Trophoblast cell (in vitro differentiated cells and primary cell): ENCODE results near the gene GFM2.
A peak's percentile ranks its signal among the peaks of the same experiment; 100 is the strongest.

ENCODE experiments used
- DNase-seq, 2 donors: peaks; one replicate each; pipeline ENCODE4 v3.0.0-alpha.2; 2016
- H2AFZ ChIP-seq: 2 replicates; pipeline ENCODE4 v1.6.1; 2013; ENCODE audit warnings: low read length, moderate library complexity, mild to moderate bottlenecking; ENCODE audit not compliant: insufficient read depth, poor library complexity
- H2AK5ac ChIP-seq: 2 replicates; pipeline ENCODE4 v1.6.1; 2013; ENCODE audit warnings: mild to moderate bottlenecking, low read length
- H2BK120ac ChIP-seq: 2 replicates; pipeline ENCODE4 v1.6.1; 2013; ENCODE audit warnings: low read length, mild to moderate bottlenecking, moderate library complexity; ENCODE audit not compliant: insufficient read depth, poor library complexity
- H2BK12ac ChIP-seq: 2 replicates; pipeline ENCODE4 v1.6.1; 2013; ENCODE audit warnings: mild to moderate bottlenecking, low read length, moderate library complexity
- H2BK5ac ChIP-seq: 2 replicates; pipeline ENCODE4 v1.6.1; 2013; ENCODE audit warnings: low read length, low read depth, moderate library complexity, mild to moderate bottlenecking; ENCODE audit not compliant: poor library complexity
- H3K14ac ChIP-seq: 2 replicates; pipeline ENCODE4 v1.6.1; 2013; ENCODE audit warnings: mild to moderate bottlenecking, low read length
- H3K18ac ChIP-seq: 2 replicates; pipeline ENCODE4 v1.6.1; 2013; ENCODE audit warnings: mild to moderate bottlenecking, low read length
- H3K23ac ChIP-seq: 2 replicates; pipeline ENCODE4 v1.6.1; 2013; ENCODE audit warnings: low read length
- H3K27ac ChIP-seq: 2 replicates; pipeline ENCODE4 v1.5.1; 2013; ENCODE audit warnings: low read depth, mild to moderate bottlenecking, inconsistent platforms, low read length, moderate library complexity
- H3K27me3 ChIP-seq: 2 replicates; pipeline ENCODE4 v1.6.1; 2013; ENCODE audit warnings: inconsistent platforms, mild to moderate bottlenecking, low read length, moderate library complexity; ENCODE audit not compliant: insufficient read depth
- H3K36me3 ChIP-seq, 2 experiments: 1 replicate in 1 of 2; 2 replicates in 1 of 2; pipeline ENCODE4 v1.6.1; 2013; ENCODE audit warnings: low read length in 2 of 2, mild to moderate bottlenecking in 2 of 2, moderate library complexity in 1 of 2; ENCODE audit not compliant: insufficient read depth in 2 of 2, control insufficient read depth in 1 of 2
- H3K4ac ChIP-seq: 2 replicates; pipeline ENCODE4 v1.6.1; 2013; ENCODE audit warnings: low read depth, mild to moderate bottlenecking, low read length, moderate library complexity
- H3K4me1 ChIP-seq, 2 experiments: 1 replicate in 1 of 2; 2 replicates in 1 of 2; pipeline ENCODE4 v1.6.1; 2013; ENCODE audit warnings: low read length in 2 of 2, mild to moderate bottlenecking in 2 of 2, moderate library complexity in 1 of 2; ENCODE audit not compliant: insufficient read depth in 2 of 2, control insufficient read depth in 1 of 2
- H3K4me2 ChIP-seq: 2 replicates; pipeline ENCODE4 v1.6.1; 2013; ENCODE audit warnings: inconsistent platforms, mild to moderate bottlenecking, low read length, moderate library complexity
- H3K4me3 ChIP-seq: 2 replicates; pipeline ENCODE4 v1.5.1; 2013; ENCODE audit warnings: mild to moderate bottlenecking, low read depth, low read length, inconsistent platforms
- H3K79me1 ChIP-seq: one replicate; pipeline ENCODE4 v1.6.1; 2013; ENCODE audit warnings: low read length
- H3K79me2 ChIP-seq: 2 replicates; pipeline ENCODE4 v1.6.1; 2013; ENCODE audit warnings: low read length, mild to moderate bottlenecking; ENCODE audit not compliant: control insufficient read depth, insufficient read depth, poor library complexity
- H3K9ac ChIP-seq: 2 replicates; pipeline ENCODE4 v1.6.1; 2013; ENCODE audit warnings: mild to moderate bottlenecking, low read length
- H3K9me3 ChIP-seq: 2 replicates; pipeline ENCODE4 v1.6.1; 2013; ENCODE audit warnings: low read depth, mild to moderate bottlenecking, control low read depth, inconsistent platforms, low read length; ENCODE audit not compliant: insufficient read depth
- H4K12ac ChIP-seq: 2 replicates; pipeline ENCODE4 v1.6.1; 2013; ENCODE audit warnings: low read depth, mild to moderate bottlenecking, low read length, moderate library complexity
- H4K8ac ChIP-seq: 2 replicates; pipeline ENCODE4 v1.6.1; 2013; ENCODE audit warnings: low read depth, mild to moderate bottlenecking, low read length, moderate library complexity
- H4K91ac ChIP-seq: one replicate; pipeline ENCODE4 v1.6.1; 2013; ENCODE audit warnings: low read depth, mild to moderate bottlenecking, low read length, moderate library complexity
- WGBS: extraction: QIAGEN DNeasy Blood & Tissue Kit; methylation state at CpG from one replicate; pipeline ENCODE4 v1.1.7; 2013; ENCODE audit warnings: missing lambda C conversion rate; ENCODE audit not compliant: insufficient read length, insufficient coverage; ENCODE audit errors: extremely low coverage; 5-methylcytosine and 5-hydroxymethylcytosine counted together

Gene GFM2

DNA sequence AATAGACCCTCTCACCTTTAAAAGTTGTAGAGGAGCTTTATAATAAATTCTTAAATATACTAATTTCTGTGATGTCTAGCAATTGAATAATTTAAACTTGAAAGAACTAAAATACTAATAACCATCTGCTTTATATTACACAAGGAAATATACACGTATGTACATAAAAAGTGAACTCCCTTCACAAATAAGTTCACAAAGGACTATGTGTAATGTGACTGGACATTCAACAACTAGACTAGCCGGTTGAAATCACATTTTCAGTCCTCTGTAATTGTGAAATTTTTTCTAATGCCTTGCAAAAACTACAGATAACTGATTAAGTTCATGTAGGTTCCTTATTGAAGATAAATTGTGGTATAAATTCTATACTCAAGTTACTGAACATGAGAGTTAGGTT is 11.7 kb upstream of the GFM2 start:
- Histone ChIP-seq H2BK5ac (no peak overlapping the region), H4K12ac (no peak overlapping the region), H3K9ac (no peak overlapping the region), H3K23ac (no peak overlapping the region), H4K91ac (no peak overlapping the region), H2BK120ac (no peak overlapping the region), H3K36me3 (peaks cover 13 to 27% of the 10 kb centered on the region in 2 experiments), H3K9me3 (no peaks in the 10 kb centered on the region), H3K4ac (no peak overlapping the region), H3K79me1 (no peaks in the 10 kb centered on the region), H2BK12ac (no peak overlapping the region), H3K18ac (no peak overlapping the region), H3K79me2 (no peaks in the 10 kb centered on the region), H3K4me2 (no peak overlapping the region), H4K8ac (no peak overlapping the region), H3K4me3 (no peak overlapping the region), H2AK5ac (no peak overlapping the region), H3K4me1 (no peaks in the 10 kb centered on the region), H2AFZ (no peak overlapping the region), H3K14ac (no peak overlapping the region), H3K27me3 (no peaks in the 10 kb centered on the region), H3K27ac (no peak overlapping the region)
- DNase-seq: no peak
- WGBS: no CpG with 5 or more reads among the region's 2 CpGs

DNA sequence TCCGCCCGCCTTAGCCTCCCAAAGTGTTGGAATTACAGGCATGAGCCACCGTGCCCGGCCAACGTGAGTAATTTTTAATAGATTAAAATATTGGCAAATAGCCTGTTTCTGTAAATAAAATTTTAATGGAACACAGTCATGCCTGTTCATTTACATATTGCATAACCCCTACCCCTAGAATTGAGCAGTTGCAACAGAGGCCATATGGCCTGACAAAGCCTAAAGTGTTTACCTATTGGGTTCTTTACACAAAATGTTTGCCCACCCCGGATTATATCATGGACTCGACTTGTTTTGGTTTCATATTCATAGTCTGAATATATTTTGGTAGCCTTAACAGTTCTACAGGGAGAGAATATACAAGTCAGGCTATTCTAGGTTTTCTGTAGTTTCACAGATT is 5.4 kb upstream of the GFM2 start:
- no peak overlapping the region for H3K9ac ChIP-seq
- H3K9me3 ChIP-seq: no peaks in the 10 kb centered on the region
- no peak overlapping the region for H2BK5ac ChIP-seq
- peaks cover 3% of the 10 kb centered on the region for H3K79me2 ChIP-seq
- no CpG with 5 or more reads among the region's 7 CpGs for WGBS
- no peak overlapping the region for H2BK12ac ChIP-seq
- H3K27me3 ChIP-seq: no peaks in the 10 kb centered on the region
- H2AFZ ChIP-seq: no peak overlapping the region
- peaks cover 0 to 3% of the 10 kb centered on the region in 2 experiments for H3K4me1 ChIP-seq
- H4K8ac ChIP-seq: no peak overlapping the region
- H4K91ac ChIP-seq: no peak overlapping the region
- no peaks in the 10 kb centered on the region for H3K79me1 ChIP-seq
- no peak overlapping the region for H2AK5ac ChIP-seq
- no peak overlapping the region for H3K4ac ChIP-seq
- no peak overlapping the region for H3K4me2 ChIP-seq
- no peak overlapping the region for H2BK120ac ChIP-seq
- H3K27ac ChIP-seq: no peak overlapping the region
- H3K4me3 ChIP-seq: no peak overlapping the region
- no peak for DNase-seq
- no peak overlapping the region for H4K12ac ChIP-seq
- peaks cover 24 to 27% of the 10 kb centered on the region in 2 experiments for H3K36me3 ChIP-seq
- H3K14ac ChIP-seq: no peak overlapping the region
- H3K23ac ChIP-seq: no peak overlapping the region
- H3K18ac ChIP-seq: no peak overlapping the region

DNA sequence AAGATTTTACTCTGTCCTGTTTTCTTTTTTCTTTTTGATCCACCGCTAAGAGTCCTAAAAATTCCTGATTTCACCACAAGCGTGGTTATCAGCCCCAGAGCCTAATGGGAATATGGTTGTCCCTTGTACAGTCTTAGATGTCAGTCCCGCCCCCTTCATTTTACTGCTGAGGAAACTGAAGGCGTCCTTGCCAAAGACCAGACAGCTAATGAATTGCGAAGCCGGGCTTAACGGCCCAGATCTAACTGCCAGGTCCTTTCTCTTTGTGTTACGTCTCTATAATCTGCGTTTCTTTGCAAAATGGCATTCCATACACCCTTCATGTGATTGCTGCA is 629 bp upstream of the GFM2 start:
- H3K18ac ChIP-seq: no peak overlapping the region
- peak overlapping the region; percentile 98 for H3K4me3 ChIP-seq
- H3K9me3 ChIP-seq: no peaks in the 10 kb centered on the region
- H3K9ac ChIP-seq: peak overlapping the region; percentile 85
- H4K8ac ChIP-seq: peak overlapping the region; percentile 97
- H3K4me1 ChIP-seq: peaks cover 5 to 8% of the 10 kb centered on the region in 2 experiments
- H2BK5ac ChIP-seq: no peak overlapping the region
- peak in 1 of 2 donors; percentile 32 for DNase-seq
- peak overlapping the region; percentile 89 for H3K4me2 ChIP-seq
- H2BK120ac ChIP-seq: no peak overlapping the region
- H3K23ac ChIP-seq: no peak overlapping the region
- WGBS: no CpG with 5 or more reads among the region's 9 CpGs
- peak overlapping the region; percentile 84 for H4K12ac ChIP-seq
- peaks cover 12% of the 10 kb centered on the region for H3K79me2 ChIP-seq
- peak overlapping the region; percentile 50 for H3K4ac ChIP-seq
- H2BK12ac ChIP-seq: no peak overlapping the region
- H3K27ac ChIP-seq: no peak overlapping the region
- no peak overlapping the region for H3K14ac ChIP-seq
- no peaks in the 10 kb centered on the region for H3K27me3 ChIP-seq
- peak overlapping the region; percentile 98 for H2AFZ ChIP-seq
- peaks cover 6% of the 10 kb centered on the region for H3K79me1 ChIP-seq
- no peak overlapping the region for H4K91ac ChIP-seq
- no peak overlapping the region for H2AK5ac ChIP-seq
- H3K36me3 ChIP-seq: peaks cover 4 to 14% of the 10 kb centered on the region in 2 experiments

DNA sequence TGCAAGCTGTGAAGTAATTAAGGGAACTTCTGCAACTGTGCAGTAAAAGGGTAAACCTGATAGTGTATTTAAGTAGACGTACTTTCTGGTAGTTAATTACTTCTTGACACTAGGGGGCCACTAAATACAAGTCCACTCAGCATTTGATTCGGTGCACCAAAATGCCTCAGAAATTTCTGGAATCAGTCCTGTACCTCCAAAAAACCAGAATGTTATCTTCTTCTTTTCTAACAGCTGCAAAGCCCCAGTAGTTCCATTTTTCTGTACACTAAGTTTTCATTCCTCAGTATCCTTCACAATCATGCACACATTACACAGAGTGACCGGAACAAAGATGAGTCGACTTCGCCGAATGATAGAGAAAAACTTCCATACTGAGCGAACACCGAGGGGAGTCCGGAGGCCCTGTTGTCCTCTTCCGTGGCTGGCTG is 484 bp downstream of the GFM2 start:
- H3K79me1 ChIP-seq: peaks cover 6% of the 10 kb centered on the region
- peaks cover 5 to 8% of the 10 kb centered on the region in 2 experiments for H3K4me1 ChIP-seq
- peak overlapping the region; percentile 81 for H3K27ac ChIP-seq
- H3K18ac ChIP-seq: peak overlapping the region; percentile 89
- H2BK5ac ChIP-seq: peak overlapping the region; percentile 71
- peak overlapping the region; percentile 77 for H2BK120ac ChIP-seq
- H3K14ac ChIP-seq: peak overlapping the region; percentile 92
- H4K8ac ChIP-seq: peak overlapping the region; percentile 99
- peak overlapping the region; percentile 98 for H2AFZ ChIP-seq
- H4K12ac ChIP-seq: peak overlapping the region; percentile 98
- no peak overlapping the region for H3K23ac ChIP-seq
- H3K36me3 ChIP-seq: peaks cover 4 to 9% of the 10 kb centered on the region in 2 experiments
- H2AK5ac ChIP-seq: no peak overlapping the region
- peak overlapping the region; percentile 67 for H3K4me2 ChIP-seq
- peak overlapping the region; percentile 76 for H3K9ac ChIP-seq
- H3K4me3 ChIP-seq: peak overlapping the region; percentile 98
- H2BK12ac ChIP-seq: no peak overlapping the region
- peak overlapping the region; percentile 55 for H3K4ac ChIP-seq
- peak overlapping the region; percentile 68 for H4K91ac ChIP-seq
- no CpG with 5 or more reads among the region's 10 CpGs for WGBS
- H3K79me2 ChIP-seq: peaks cover 12% of the 10 kb centered on the region
- no peaks in the 10 kb centered on the region for H3K27me3 ChIP-seq
- DNase-seq: peak in 1 of 2 donors; percentile 73
- H3K9me3 ChIP-seq: no peaks in the 10 kb centered on the region
